Measurements from ENCODE around the gene MOB2. TPM values are rescaled to one million over a fixed set of nuclear protein-coding genes. Genes with fewer than 3 reads are reported as not detected.
"Not testable (repeated sequence)": the region's sequence is repeated elsewhere in the genome, so short reads cannot be mapped to it uniquely, and the experiment has no call there.

The MOB2 gene
- total RNA-seq, 2 experiments from 2014 or later = 22.4 to 27.5 TPM

DNA sequence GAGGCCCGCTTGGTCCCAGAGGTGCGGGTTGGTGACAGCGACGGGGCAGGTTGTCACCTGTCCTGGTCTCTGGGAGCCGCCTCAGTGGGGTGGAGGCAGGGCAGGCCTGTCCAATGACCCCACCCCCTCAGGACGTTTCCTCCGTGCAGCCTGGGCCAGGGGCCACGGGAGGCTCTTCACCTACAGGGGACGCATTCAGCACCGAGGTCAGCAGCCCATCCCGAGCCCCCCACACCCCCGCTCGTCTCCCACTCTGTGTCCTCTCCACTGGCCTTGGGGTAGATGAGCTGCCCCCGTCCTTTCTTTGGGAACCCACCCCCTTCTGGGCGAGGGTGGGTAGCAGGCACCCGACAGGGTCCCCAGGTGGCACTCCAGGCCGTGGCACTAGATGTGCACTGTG lies 61.1 kb downstream of the MOB2 start:
- Histone ChIP-seq H4K20me1 (ENCODE audit: insufficient read depth, low read length) (no peaks in the 10 kb centered on the region), H3K4me3 (ENCODE audit: low read depth, low read length, poor library complexity, severe bottlenecking) (no peak overlapping the region), H3K9me2 (ENCODE audit: insufficient read depth, low read length) (no peaks in the 10 kb centered on the region), H3K27ac (ENCODE audit: low read depth, low read length, poor library complexity, severe bottlenecking) (no peak overlapping the region), H3K4me1 (ENCODE audit: insufficient read depth, low read length, poor library complexity, severe bottlenecking) (no peaks in the 10 kb centered on the region), H3K9me3 (ENCODE audit: low read length) (no peaks in the 10 kb centered on the region), H2AFZ (ENCODE audit: low read length) (no peak overlapping the region), H3K4me2 (ENCODE audit: low read length) (no peak overlapping the region), H3K79me2 (ENCODE audit: insufficient read depth, low read depth, low read length) (no peaks in the 10 kb centered on the region), H3K36me3 (ENCODE audit: insufficient read depth, low read length) (no peaks in the 10 kb centered on the region)
- ChIA-PET CTCF (ENCODE audit: unreplicated experiment) (no interaction called here), POLR2A (no interaction called here)
- DNase-seq (ENCODE audit: low spot score) = no peak
- BruUV-seq (replicated peaks) = no TSS peak
- TF ChIP-seq EZH2phosphoT487 (IDR thresholded peaks at IDR 0.05; ENCODE audit: borderline replicate concordance, low read depth, low read length) = no peak
- TF ChIP-seq, protein P1, sequence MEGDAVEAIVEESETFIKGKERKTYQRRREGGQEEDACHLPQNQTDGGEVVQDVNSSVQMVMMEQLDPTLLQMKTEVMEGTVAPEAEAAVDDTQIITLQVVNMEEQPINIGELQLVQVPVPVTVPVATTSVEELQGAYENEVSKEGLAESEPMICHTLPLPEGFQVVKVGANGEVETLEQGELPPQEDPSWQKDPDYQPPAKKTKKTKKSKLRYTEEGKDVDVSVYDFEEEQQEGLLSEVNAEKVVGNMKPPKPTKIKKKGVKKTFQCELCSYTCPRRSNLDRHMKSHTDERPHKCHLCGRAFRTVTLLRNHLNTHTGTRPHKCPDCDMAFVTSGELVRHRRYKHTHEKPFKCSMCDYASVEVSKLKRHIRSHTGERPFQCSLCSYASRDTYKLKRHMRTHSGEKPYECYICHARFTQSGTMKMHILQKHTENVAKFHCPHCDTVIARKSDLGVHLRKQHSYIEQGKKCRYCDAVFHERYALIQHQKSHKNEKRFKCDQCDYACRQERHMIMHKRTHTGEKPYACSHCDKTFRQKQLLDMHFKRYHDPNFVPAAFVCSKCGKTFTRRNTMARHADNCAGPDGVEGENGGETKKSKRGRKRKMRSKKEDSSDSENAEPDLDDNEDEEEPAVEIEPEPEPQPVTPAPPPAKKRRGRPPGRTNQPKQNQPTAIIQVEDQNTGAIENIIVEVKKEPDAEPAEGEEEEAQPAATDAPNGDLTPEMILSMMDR (conservative IDR thresholded peaks at IDR 0.05; ENCODE audit: low read length) = no peak
- intact Hi-C loops (cut with micrococcal nuclease; ENCODE audit: unreplicated experiment) = no loop called here

DNA sequence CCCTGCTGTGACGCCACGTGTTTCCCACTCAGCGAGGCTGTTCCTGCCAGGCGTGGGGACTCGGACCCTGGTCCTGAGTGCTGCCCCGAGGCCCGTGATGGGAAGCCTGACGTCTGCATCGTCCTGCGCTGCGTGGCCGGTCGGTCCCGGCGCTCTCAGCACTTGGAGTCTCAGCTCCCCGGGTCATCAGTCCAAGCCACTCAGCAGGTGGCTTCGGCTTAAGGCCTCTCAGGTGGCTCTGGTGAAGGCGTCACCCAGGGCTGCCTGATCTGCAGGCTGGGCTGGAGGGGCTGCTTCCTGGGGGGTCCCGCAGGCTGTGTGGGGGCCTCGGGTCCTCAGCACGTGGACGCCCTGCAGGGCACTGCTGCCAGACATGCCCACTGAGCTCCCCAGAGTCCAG lies 61.6 kb downstream of the MOB2 start:
- Histone ChIP-seq H2AFZ (ENCODE audit: low read length) (no peak overlapping the region), H4K20me1 (ENCODE audit: insufficient read depth, low read length) (no peaks in the 10 kb centered on the region), H3K9me2 (ENCODE audit: insufficient read depth, low read length) (no peaks in the 10 kb centered on the region), H3K27ac (ENCODE audit: low read depth, low read length, poor library complexity, severe bottlenecking) (no peak overlapping the region), H3K79me2 (ENCODE audit: insufficient read depth, low read depth, low read length) (no peaks in the 10 kb centered on the region), H3K4me1 (ENCODE audit: insufficient read depth, low read length, poor library complexity, severe bottlenecking) (no peaks in the 10 kb centered on the region), H3K36me3 (ENCODE audit: insufficient read depth, low read length) (no peaks in the 10 kb centered on the region), H3K4me3 (ENCODE audit: low read depth, low read length, poor library complexity, severe bottlenecking) (no peak overlapping the region), H3K9me3 (ENCODE audit: low read length) (no peaks in the 10 kb centered on the region), H3K4me2 (ENCODE audit: low read length) (no peak overlapping the region)
- POLR2A ChIA-PET = no interaction called here
- CTCF ChIA-PET (ENCODE audit: unreplicated experiment) = no interaction called here
- no TSS peak for BruUV-seq (replicated peaks)
- intact Hi-C loops (cut with micrococcal nuclease; ENCODE audit: unreplicated experiment) = no loop called here
- no peak for DNase-seq (ENCODE audit: low spot score)
- no peak for TF ChIP-seq EZH2phosphoT487 (IDR thresholded peaks at IDR 0.05; ENCODE audit: borderline replicate concordance, low read depth, low read length)
- TF ChIP-seq, protein P1 (conservative IDR thresholded peaks at IDR 0.05; ENCODE audit: low read length) = no peak

DNA sequence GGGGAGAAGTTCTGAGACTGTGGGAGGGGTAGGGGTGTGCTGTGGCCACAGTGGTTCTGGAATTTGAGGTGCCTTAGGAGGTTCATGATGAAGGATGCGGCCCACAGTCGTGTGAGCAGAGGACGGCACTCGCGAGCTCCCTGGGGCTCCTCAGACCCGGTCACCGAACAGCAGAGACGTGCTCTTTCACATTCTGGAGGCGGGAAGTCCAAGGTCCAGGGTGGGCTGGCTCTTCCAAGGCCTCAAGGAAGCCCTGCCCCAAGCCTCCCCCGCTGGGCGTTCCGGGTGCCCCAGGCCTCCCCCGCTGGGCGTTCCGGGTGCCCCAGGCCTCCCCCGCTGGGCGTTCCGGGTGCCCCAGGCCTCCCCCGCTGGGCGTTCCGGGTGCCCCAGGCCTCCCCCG lies 63.2 kb downstream of the MOB2 start:
- H3K27ac ChIP-seq (ENCODE audit: low read depth, low read length, poor library complexity, severe bottlenecking); CTCF ChIA-PET (ENCODE audit: unreplicated experiment); H3K9me2 ChIP-seq (ENCODE audit: insufficient read depth, low read length); H3K36me3 ChIP-seq (ENCODE audit: insufficient read depth, low read length); DNase-seq (ENCODE audit: low spot score); H3K79me2 ChIP-seq (ENCODE audit: insufficient read depth, low read depth, low read length); H3K4me3 ChIP-seq (ENCODE audit: low read depth, low read length, poor library complexity, severe bottlenecking); H3K9me3 ChIP-seq (ENCODE audit: low read length); H3K4me1 ChIP-seq (ENCODE audit: insufficient read depth, low read length, poor library complexity, severe bottlenecking); H3K4me2 ChIP-seq (ENCODE audit: low read length); POLR2A ChIA-PET; intact Hi-C loops (cut with micrococcal nuclease; ENCODE audit: unreplicated experiment); H2AFZ ChIP-seq (ENCODE audit: low read length); BruUV-seq (replicated peaks); H4K20me1 ChIP-seq (ENCODE audit: insufficient read depth, low read length): not testable (repeated sequence)
